Tibial nerve (tissue), 4 donors: ENCODE results near the gene FBXL20.
"Not testable (repeated sequence)": the region's sequence is repeated elsewhere in the genome, so short reads cannot be mapped to it uniquely, and the experiment has no call there.

Experiments used
- CTCF ChIP-seq, 5 experiments: fragments of 200-600 bp in 3 of 5; fragments of 450-650 bp in 2 of 5; sonication (generic) in 3 of 5; IDR thresholded peaks; one replicate each; pipeline ENCODE4 v1.5.1; 2016 to 2019; ENCODE audit warnings: antibody characterized with exemption in 5 of 5, mild to moderate bottlenecking in 3 of 5, moderate library complexity in 2 of 5
- EP300 ChIP-seq, 2 donors: sonication (generic); formaldehyde crosslinking; IDR thresholded peaks; one replicate each; pipeline ENCODE4 v1.6.1; 2017; ENCODE audit warnings: antibody characterized with exemption in 2 of 2, mild to moderate bottlenecking in 1 of 2

- not testable (repeated sequence) for TF ChIP-seq CTCF, EP300 (IDR thresholded peaks at IDR 0.05)
Observed at GRCh38 chr17:39337649-39338048, 63.8 kb downstream of the FBXL20 start.
